ENCODE results near the gene KCNMA1. TPM values are rescaled to one million over a fixed set of nuclear protein-coding genes. Genes with fewer than 3 reads are reported as not detected.

KCNMA1 gene
- total RNA-seq, 1 experiment from 2014 or later = 0.70 TPM

DNA sequence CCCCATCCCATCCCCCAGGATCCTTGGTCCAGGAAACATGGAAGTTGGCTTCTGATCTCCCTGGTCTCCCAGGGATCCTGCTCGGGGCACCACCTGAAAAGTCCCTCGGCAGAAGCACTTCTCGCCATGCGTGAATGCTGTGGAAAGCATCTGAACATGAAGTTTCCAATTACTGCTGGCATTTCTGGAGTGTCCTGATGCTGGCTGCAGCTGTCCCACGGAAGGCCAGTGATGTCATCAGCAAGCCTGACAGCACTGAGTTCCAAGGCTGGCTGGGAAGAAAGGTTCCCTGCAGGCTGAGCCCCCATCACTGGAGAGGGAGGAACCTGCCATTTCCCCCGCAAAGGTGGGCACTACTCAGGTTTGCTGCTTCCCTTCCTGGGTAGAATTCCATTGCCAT is 71.4 kb downstream of the KCNMA1 start:
- POLR2A ChIA-PET (ENCODE audit: unreplicated experiment) = no interaction called here
- peaks cover 34% of the 10 kb centered on the region for H3K4me1 ChIP-seq (replicated peaks; ENCODE audit: insufficient read depth)
- no TSS peak for BruUV-seq (replicated peaks)

DNA sequence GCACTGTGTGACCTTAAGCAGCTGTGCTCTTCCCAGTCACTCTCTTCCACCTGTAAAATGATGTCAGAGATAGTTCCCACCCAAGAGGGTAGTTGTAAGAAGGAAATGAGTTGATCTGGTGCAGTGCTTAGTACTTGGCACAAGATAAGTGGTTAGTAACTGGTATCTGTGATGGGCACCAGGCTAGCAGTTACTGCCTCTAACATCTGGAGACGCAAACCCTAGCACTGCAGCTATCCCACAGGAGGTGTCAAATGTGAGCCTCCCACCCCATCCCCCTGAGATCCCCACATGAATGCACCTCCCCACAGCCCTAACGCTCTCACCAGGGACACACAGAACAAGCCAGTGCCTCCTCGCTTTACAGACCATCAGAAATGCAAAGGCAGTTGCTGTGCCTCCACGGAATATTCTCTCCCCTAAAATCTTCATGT is 72.0 kb downstream of the KCNMA1 start:
- no peak for TF ChIP-seq EZH2 (IDR thresholded peaks at IDR 0.05; ENCODE audit: low read depth)
- TF ChIP-seq, protein P1, sequence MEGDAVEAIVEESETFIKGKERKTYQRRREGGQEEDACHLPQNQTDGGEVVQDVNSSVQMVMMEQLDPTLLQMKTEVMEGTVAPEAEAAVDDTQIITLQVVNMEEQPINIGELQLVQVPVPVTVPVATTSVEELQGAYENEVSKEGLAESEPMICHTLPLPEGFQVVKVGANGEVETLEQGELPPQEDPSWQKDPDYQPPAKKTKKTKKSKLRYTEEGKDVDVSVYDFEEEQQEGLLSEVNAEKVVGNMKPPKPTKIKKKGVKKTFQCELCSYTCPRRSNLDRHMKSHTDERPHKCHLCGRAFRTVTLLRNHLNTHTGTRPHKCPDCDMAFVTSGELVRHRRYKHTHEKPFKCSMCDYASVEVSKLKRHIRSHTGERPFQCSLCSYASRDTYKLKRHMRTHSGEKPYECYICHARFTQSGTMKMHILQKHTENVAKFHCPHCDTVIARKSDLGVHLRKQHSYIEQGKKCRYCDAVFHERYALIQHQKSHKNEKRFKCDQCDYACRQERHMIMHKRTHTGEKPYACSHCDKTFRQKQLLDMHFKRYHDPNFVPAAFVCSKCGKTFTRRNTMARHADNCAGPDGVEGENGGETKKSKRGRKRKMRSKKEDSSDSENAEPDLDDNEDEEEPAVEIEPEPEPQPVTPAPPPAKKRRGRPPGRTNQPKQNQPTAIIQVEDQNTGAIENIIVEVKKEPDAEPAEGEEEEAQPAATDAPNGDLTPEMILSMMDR (conservative IDR thresholded peaks at IDR 0.05) = no peak
- no TSS peak for BruUV-seq (replicated peaks)
- ChIA-PET POLR2A (ENCODE audit: unreplicated experiment) (interaction anchor here (0.6 kb wide), 1 partner anchor 73 kb away, joined by 4 read pairs; no protein-coding TSS in a partner anchor), CTCF (no interaction called here)
- no peak overlapping the region for H2AFZ ChIP-seq
- peaks cover 17% of the 10 kb centered on the region; the same call in 1 of the 2 replicates for H3F3A ChIP-seq (ENCODE audit: insufficient read depth, low read depth)
- H3K4me2 ChIP-seq = peak overlapping the region; percentile 74
- H3K27ac ChIP-seq = 0 out of 2 replicates have a peak overlapping the region, but pooled peaks have one; percentile 57
- DNase-seq = peak in 1 of 2 experiments; percentile 11
- no peaks in the 10 kb centered on the region for H3K9me3 ChIP-seq (ENCODE audit: insufficient read depth, low read depth)
- no peaks in the 10 kb centered on the region; the same call in 1 of the 2 replicates for H4K20me1 ChIP-seq (ENCODE audit: insufficient read depth)
- intact Hi-C loops (cut with micrococcal nuclease; ENCODE audit: unreplicated experiment) = no loop called here
- no peaks in the 10 kb centered on the region for H3K27me3 ChIP-seq (ENCODE audit: insufficient read depth, low read depth)
- H3K4me3 ChIP-seq = no peak overlapping the region
- H3K36me3 ChIP-seq (ENCODE audit: low read depth) = no peaks in the 10 kb centered on the region
- no peaks in the 10 kb centered on the region for H3K9me2 ChIP-seq (ENCODE audit: insufficient read depth)
- H3K79me2 ChIP-seq (ENCODE audit: low read depth) = no peaks in the 10 kb centered on the region
- peaks cover 34% of the 10 kb centered on the region for H3K4me1 ChIP-seq (replicated peaks; ENCODE audit: insufficient read depth)

More for the DNA sequence above, 71.4 kb downstream of the KCNMA1 start:
- H3K36me3 ChIP-seq (ENCODE audit: low read depth) = no peaks in the 10 kb centered on the region
- intact Hi-C loops (cut with micrococcal nuclease; ENCODE audit: unreplicated experiment) = no loop called here
- no peaks in the 10 kb centered on the region for H3K9me2 ChIP-seq (ENCODE audit: insufficient read depth)
- TF ChIP-seq, protein P1 (conservative IDR thresholded peaks at IDR 0.05) = no peak
- TF ChIP-seq EZH2 (IDR thresholded peaks at IDR 0.05; ENCODE audit: low read depth) = no peak
- no peak overlapping the region for H2AFZ ChIP-seq
- no peak overlapping the region for H3K4me2 ChIP-seq
- peak in 1 of 2 experiments; percentile 4 for DNase-seq
- H3F3A ChIP-seq (ENCODE audit: insufficient read depth, low read depth) = peaks cover 17% of the 10 kb centered on the region; the same call in 1 of the 2 replicates
- no peaks in the 10 kb centered on the region for H3K79me2 ChIP-seq (ENCODE audit: low read depth)
- no peak overlapping the region for H3K4me3 ChIP-seq
- no peak overlapping the region for H3K27ac ChIP-seq
- no peaks in the 10 kb centered on the region for H4K20me1 ChIP-seq (ENCODE audit: insufficient read depth)
- no peaks in the 10 kb centered on the region for H3K27me3 ChIP-seq (ENCODE audit: insufficient read depth, low read depth)
- CTCF ChIA-PET = no interaction called here
- H3K9me3 ChIP-seq (ENCODE audit: insufficient read depth, low read depth) = no peaks in the 10 kb centered on the region

DNA sequence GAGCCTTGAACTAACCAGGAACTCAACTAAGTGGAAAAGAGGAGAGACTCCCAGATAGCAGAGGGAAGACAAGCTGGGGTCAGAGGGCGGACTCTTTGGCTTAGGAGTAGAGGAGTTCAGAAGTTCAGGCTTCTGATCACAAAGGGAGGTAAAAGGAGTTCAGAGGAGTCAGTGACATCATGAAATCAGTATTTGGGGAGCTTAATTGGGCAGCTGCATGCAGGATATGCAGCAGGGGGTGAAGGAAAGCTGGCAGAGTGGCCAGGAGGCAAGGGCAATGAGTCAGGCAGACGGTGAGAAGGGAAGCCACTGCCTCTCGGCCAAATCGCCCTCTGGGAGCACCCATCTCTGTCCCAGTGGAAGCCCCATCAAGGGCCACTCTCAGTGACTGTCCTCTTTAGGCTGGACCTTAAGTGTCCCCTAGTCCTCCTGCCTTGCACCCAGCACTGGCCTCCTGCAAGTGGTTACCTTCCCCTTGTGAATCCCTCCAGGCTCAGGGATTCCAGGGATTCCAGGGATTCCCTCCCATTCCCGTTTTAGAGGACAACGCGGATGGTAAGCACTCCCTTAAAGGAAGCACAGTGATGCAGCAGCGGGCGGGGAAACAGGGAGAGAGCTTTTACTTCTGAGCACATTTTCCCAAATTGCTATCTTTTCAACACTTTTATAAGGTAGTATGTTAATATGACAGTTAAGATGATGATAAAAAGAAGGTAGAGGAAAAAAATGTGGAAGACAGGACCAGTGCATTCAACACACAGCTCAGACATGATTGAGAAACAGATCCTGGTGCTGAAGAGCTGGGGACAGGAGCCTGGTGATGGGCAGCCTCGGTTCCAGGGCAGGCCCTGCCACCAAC is 72.6 kb downstream of the KCNMA1 start:
- Histone ChIP-seq H3K4me2 (peak overlapping the region; percentile 74), H3K9me3 (ENCODE audit: insufficient read depth, low read depth) (no peaks in the 10 kb centered on the region), H3K27me3 (ENCODE audit: insufficient read depth, low read depth) (no peaks in the 10 kb centered on the region), H2AFZ (peak overlapping the region; percentile 60; the same call in 1 of the 2 replicates), H4K20me1 (ENCODE audit: insufficient read depth) (no peaks in the 10 kb centered on the region; the same call in 1 of the 2 replicates), H3K36me3 (ENCODE audit: low read depth) (no peaks in the 10 kb centered on the region), H3K4me3 (no peak overlapping the region; the same call in 1 of the 2 replicates), H3K79me2 (ENCODE audit: low read depth) (no peaks in the 10 kb centered on the region), H3K4me1 (replicated peaks; ENCODE audit: insufficient read depth) (peaks cover 34% of the 10 kb centered on the region), H3K9me2 (ENCODE audit: insufficient read depth) (no peaks in the 10 kb centered on the region), H3F3A (ENCODE audit: insufficient read depth, low read depth) (peaks cover 17% of the 10 kb centered on the region; the same call in 1 of the 2 replicates), H3K27ac (peak overlapping the region; percentile 57)
- CTCF ChIA-PET = no interaction called here
- no peak for TF ChIP-seq EZH2 (IDR thresholded peaks at IDR 0.05; ENCODE audit: low read depth)
- TF ChIP-seq, protein P1 (conservative IDR thresholded peaks at IDR 0.05) = no peak
- peak; percentile 52 to 79 for DNase-seq
- POLR2A ChIA-PET (ENCODE audit: unreplicated experiment) = interaction anchor here (0.6 to 1.0 kb wide), 2 partner anchors 18 to 72 kb away, joined by 4 to 8 read pairs; no protein-coding TSS in a partner anchor
- no TSS peak for BruUV-seq (replicated peaks)
- intact Hi-C loops (cut with micrococcal nuclease; ENCODE audit: unreplicated experiment) = no loop called here

Data from PC-9 (cell line).